GM19238 (cell line): ENCODE measurements around the gene RBMS2.

ENCODE experiments used
- DNase-seq: peaks from one replicate; pipeline ENCODE4 v3.0.0; 2011; ENCODE audit warnings: low spot score; ENCODE audit not compliant: insufficient read length

RBMS2 gene

GRCh38 chr12:56629459-56630179 lies 108.0 kb downstream of the RBMS2 start:
- no peak for DNase-seq

DNA sequence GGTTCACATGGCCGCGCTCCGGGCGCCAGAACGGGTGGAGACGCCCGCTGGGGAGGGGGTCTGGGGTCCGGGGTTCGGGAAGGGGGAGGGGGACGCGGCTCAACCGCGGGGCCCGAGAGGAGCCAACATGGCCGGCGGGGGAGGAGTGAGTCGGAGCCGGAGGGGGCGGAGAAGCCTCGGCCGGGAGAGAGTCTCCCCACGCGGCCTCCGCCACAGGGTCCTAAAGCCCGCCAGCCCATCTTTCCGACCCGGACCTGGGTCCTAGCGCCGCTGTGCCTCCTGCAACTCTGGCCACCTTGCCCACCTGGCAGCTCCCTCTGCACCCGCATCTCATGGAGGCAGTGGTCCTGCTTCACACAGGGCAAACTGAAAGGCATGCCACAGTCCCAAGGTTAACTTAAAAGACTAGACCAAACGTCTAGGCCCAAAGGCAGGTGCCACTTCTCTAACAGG lies 108.6 kb downstream of the RBMS2 start, which contains the start of gene BAZ2A:
TSS of gene BAZ2A (minus strand) at position 147 of the 453 bp plus-strand sequence. CDS start 12,796 bp downstream, outside the sequence.
- peak; percentile 89 for DNase-seq

- peak; percentile 58 for DNase-seq
Measured at GRCh38 chr12:56631790-56632700, 110.4 kb downstream of the RBMS2 start.

DNA sequence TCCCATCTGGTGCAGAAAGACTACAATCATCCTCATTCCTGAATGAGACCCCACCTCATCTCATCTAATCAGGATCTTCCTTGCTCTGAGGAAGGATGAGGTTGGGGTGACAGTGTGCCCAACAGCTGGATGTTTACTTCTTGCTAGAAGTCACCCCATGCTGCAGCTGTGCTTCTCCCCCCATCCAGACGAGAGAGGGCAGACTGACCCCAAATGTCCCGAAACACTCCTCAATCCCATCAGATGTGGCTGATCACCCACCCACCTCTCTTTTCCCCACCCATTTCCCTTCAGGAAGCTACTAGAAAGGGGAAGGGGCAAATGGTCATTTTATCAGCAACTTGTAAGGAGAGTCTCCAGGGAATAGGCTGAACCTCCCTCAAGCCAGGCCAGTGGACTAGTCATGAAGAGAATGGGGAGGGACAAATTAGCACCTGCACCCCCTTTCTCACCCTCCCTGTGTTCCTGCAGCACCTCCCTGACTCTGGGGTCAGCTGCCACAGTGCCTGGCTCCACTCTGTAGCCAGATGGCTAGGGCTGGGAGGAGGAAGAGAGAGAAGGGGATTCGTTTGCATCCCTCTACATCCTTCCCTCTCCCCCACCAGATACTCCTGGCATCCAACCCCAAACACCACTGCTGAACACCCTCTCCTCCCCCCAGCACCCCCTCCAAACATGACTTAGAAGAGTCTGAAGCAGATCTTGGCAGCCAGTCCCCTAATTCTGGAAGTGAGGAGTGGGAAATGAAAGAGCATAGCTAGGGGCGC lies 111.3 kb downstream of the RBMS2 start:
- no peak for DNase-seq

DNA sequence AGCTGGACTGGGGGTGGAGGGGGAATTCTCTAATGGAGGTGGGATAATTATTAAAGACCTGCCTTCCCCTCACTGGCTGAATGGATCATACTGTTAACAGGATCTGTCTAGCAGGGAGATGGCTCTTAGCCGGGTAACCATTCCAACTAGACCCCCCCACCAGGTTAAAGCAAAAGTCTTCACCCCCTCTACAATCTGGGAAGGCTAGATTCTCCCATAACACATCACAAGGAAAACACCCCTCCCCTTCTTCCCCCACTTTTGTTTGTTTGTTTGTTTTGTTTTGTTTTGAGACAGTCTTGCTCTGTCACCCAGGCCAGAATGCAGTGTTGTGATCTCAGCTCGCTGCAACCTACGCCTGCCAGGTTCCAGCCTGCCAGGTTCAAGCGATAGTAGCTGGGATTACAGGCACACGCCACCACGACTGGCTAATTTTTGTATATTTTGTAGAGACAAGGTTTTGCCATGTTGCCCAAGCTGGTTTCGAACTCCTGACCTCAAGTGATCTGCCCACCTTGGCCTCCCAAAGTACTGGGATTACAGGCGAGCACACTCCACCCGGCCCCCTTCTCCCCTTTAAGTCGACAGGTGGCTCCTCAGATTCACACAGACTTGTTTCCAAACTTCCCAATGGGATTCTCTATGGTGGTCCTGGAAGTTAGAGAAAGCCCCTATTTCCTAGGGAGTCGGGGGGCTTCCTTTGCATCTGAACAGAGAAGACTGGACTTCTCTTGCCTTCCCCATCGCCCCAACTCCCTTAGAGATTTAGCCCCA lies 112.0 kb downstream of the RBMS2 start:
- no peak for DNase-seq

- DNase-seq, result no peak
Measured at GRCh38 chr12:56634242-56634836, 112.7 kb downstream of the RBMS2 start.

GRCh38 chr12:56634837-56635791 lies 113.5 kb downstream of the RBMS2 start:
- DNase-seq, result peak; percentile 67

- peak; percentile 77 for DNase-seq
Measured at GRCh38 chr12:56635806-56636674, 114.4 kb downstream of the RBMS2 start.

- peak; percentile 88 for DNase-seq
Measured at GRCh38 chr12:56636675-56637540, 115.3 kb downstream of the RBMS2 start.

- no peak for DNase-seq
Measured at GRCh38 chr12:56637621-56638020, 116.0 kb downstream of the RBMS2 start.

DNA sequence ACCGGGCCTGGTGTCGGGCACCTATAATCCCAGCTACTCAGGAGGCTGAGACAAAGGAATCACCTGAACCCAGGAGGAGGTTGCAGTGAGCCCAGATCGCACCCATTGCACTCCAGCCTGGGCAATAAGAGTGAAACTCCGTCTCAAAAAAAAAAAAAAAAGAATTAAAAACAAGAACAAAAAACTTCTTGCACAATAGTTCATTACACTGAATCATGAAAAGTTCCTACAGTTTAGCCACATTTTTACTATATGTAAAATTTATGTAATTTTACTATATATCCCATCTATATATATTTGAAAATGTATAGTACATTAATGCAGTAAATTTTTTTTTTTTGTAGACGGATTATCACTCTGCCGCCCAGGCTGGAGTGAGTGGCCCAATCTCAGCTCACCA lies 119.6 kb downstream of the RBMS2 start:
- DNase-seq, result no peak

GRCh38 chr12:56644654-56645053 lies 123.0 kb downstream of the RBMS2 start:
- DNase-seq, result no peak

- no peak for DNase-seq
Measured at GRCh38 chr12:56645201-56645716, 123.6 kb downstream of the RBMS2 start.
